Smooth muscle cell of trachea (primary cell): ENCODE results near the gene SIAE. TPM values are rescaled to one million over a fixed set of nuclear protein-coding genes. Genes with fewer than 3 reads are reported as not detected.

Experiments
- total RNA-seq: library from RNA; depleted of rRNA; stranded (reverse); fragments of >200 nt; gene quantifications from 2 replicates; pipeline ENCODE4 v1.2.1, GENCODE V29; 2014

The SIAE gene
- total RNA-seq = 17.6 and 30.8 TPM in 2 replicates

DNA sequence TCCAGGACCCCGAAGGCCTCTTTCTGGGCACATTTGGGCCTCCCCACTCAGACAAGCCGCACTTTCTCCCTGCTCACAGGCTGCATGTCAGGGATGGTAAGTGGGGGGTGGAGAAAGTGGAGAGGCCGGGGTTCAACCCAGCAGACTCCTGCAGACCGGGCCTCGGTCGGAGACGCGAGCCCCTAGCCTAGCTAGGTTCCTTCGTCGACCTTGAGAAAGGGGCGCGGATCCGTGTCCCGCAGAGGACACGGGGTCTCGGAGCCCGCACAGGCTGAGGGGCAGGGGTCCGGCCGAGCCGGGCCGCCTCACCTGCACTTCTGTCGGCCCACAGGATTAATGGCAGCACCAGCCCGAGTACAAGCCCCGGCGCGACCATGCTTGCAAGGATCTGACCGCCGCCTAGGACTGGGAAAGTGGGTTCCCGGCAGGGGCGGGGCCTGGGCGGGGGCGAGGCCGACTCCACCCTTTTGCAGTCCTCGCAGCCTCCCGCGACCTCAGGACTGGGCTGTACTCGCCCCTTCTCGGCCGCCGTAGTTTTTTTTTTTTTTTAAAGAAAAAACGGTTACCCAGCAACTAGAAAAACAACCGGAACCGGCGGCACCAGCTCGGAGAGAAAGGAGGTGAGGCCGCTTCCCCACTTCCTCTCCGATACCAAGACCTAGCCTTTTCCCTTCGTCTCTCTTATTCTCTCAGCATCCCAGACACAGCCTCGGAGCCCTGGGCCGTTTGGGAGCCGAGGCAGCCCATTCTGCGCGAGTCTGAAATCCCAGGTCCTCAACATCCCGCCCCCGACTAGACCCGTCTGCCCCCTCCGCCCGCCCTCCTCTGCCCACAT lies at the start of gene SIAE, which contains the start of gene SPA17:
Gene SIAE (minus strand): TSS at position 407 of the 835 bp plus-strand sequence. CDS start 31 bp downstream, at position 376.
Gene SPA17 (plus strand): TSS at position 572 of the 835 bp plus-strand sequence. CDS start 1,361 bp downstream, outside the sequence.

DNA sequence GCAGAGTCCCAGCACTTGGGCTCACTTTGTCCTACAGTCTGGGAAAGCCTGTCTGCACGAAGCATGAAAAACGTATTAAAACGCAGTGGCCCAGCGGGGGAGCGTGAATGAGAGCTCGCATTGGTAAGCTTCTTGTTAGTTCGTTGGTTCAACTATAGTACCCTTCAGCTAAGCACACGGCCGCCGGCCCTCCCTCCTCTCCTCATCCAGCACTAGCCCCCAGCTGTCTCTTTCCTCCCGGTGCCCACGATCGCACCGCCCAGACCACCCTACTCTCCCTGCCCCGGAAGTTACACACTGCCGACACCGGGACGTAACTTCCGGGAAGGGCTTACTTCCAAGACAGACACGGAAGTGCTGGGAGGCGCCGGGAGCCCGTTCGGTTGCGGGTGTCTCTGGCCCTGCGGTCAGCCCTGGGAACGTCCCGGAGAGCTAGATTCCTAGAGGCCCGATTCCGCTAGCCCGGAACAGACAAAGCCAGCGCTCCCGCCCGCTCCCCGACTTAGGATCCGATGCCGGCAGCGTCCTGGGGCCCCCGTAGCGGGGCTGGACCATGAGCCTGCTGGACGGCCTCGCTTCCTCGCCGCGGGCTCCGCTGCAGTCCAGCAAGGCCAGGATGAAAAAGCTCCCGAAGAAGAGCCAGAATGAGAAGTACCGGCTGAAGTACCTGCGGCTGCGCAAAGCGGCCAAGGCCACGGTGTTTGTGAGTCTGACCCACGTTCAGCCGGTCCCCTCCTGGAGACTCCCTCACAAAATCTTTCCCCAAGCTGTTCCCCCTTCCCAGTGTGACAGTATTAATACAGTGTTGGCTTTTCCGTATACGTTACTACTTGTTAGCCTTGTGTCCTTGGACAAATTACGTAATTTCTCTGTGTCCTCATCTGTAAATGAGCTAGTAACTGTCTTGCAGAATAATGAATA lies 50.7 kb downstream of the SIAE start, which contains the start of gene TBRG1:
Gene TBRG1 (plus strand): TSS at position 334 of the 921 bp plus-strand sequence. CDS start 220 bp downstream, at position 554.

DNA sequence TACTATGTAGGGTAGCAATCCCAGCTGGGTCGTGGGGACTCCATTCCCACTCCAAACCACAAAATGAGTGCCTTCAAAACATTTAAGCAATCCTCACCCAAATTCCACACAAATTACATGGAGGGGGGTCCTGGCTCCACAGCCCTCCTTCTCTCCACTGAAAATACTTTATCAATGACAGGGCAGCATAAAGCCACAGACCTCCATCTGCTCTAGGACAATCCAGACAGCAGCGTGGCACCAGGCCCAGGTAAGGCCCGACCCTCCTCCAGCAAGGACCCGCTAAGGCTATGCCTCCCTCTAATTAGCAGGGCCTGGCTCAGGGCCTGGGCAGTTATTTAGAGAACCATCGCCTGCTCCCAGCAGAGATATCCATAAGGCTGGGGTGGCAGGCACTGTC lies 62.5 kb downstream of the SIAE start, which contains the start of gene PANX3:
Gene PANX3 (plus strand): TSS at position 365 of the 400 bp plus-strand sequence. CDS start 129 bp downstream, outside the sequence.

Other genes with a start within 250 kb of the SIAE start
- gene OR8B4, start 248.9 kb downstream of the SIAE start, total RNA-seq = not detected in 2 replicates
- not detected in 2 replicates for gene OR8B8, start 228.0 kb downstream of the SIAE start, total RNA-seq
- gene OR8B12, start 130.1 kb downstream of the SIAE start, total RNA-seq = not detected in 2 replicates
- gene OR8A1, start 103.7 kb downstream of the SIAE start, total RNA-seq = not detected in 2 replicates
- gene PANX3, start 62.3 kb downstream of the SIAE start, total RNA-seq = not detected in 2 replicates
- 22.8 and 41.5 TPM in 2 replicates for gene TBRG1, start 50.9 kb downstream of the SIAE start, total RNA-seq
- gene SPA17, start 165 bp upstream of the SIAE start, total RNA-seq = 7.4 and 29.2 TPM in 2 replicates
- gene NRGN, start 66.2 kb upstream of the SIAE start, total RNA-seq = 0.50 and 0.58 TPM in 2 replicates
- 0.33 TPM in 1 of 2 replicates, not detected in the other for gene VSIG2, start 78.5 kb upstream of the SIAE start, total RNA-seq
- gene ESAM, start 88.6 kb upstream of the SIAE start, total RNA-seq = 0.44 TPM in 1 of 2 replicates, not detected in the other
- 9.3 and 10.4 TPM in 2 replicates for gene MSANTD2, start 126.7 kb upstream of the SIAE start, total RNA-seq
- gene ROBO3, start 191.7 kb upstream of the SIAE start, total RNA-seq = 9.0 and 19.0 TPM in 2 replicates
- gene ROBO4, start 224.1 kb upstream of the SIAE start, total RNA-seq = 1.3 and 2.0 TPM in 2 replicates
- not detected in 2 replicates for gene HEPN1, start 245.5 kb upstream of the SIAE start, total RNA-seq